GM18873 (cell line): ENCODE data around the gene RNF169.
"Not testable (repeated sequence)": the region's sequence is repeated elsewhere in the genome, so short reads cannot be mapped to it uniquely, and the experiment has no call there.

Experiments used
- ATAC-seq: cut with Tn5 transposase; IDR thresholded peaks from one replicate; pipeline ENCODE4 v1.9.1; 2021; ENCODE audit warnings: mild to moderate bottlenecking, moderate library complexity, moderate number of reproducible peaks; ENCODE audit not compliant: unreplicated experiment, low FRiP score

RNF169 gene

DNA sequence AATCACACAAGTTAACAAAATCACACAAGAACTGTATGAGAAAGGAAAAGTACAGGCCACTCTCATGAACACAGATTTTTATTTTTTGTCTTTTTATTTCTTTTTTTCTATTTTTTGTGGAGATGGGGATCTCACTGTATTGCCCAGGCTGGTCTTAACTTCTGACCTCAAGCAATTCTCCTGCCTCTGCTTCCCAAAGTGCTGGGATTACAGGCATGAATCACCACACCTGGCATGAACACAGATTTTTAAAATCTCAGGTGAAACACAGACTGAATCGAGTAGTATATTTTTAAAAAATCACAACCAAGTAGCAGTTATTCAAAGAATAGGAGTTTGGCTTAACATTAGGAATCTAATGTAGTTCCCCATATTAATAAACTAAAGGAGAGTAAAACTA is 18.3 kb downstream of the RNF169 start:
- no peak for ATAC-seq

DNA sequence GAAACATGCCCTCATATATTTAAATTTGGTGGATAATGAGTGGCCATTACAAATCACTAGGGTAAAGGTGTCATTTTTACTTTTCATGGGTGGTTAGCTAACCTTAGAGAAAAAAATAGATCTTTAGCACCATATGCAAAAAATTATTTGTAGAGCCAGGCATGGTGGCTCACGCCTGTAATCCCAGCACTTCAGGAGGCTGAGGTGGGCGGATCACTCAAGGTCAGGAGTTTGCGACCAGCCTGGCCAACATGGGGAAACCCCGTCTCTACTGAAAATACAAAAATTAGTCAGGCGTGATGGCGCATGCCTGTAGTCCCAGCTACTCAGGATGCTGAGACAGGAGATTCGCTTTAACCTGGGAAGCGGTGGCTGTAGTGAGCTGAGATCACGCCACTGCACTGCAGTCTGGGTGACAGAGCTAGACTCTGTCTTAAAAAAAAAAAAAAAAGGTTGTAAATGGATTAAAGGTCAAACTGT is 19.6 kb downstream of the RNF169 start:
- ATAC-seq = not testable (repeated sequence)

DNA sequence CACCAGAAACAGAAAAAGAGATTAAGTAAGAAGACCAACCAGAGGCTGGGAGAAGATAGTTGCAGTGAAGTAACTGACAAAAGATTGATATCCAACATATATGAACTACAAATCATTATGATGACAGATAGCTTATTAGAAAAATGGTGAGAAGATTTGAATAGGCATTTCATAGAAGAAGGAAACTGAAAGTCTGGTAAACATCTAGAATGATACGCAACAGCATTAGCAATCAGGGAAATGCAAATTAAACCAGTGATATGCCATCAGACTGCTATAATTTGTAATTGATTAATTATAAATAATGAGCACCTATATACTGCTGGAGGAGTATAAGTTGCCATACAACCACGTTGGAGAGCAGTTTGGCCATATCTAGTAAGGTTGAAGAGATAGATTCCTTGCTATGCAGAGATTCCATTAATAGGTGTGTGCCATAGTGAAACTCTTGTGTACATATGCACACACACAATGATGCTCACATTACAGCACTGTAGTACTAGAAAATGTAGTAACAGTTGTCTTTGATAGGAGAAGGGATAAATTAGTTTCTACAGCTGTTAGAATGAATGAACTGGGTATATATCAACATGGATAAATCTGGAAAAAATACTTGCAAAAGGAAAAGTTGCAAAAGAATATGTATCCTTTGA is 20.5 kb downstream of the RNF169 start:
- no peak for ATAC-seq

DNA sequence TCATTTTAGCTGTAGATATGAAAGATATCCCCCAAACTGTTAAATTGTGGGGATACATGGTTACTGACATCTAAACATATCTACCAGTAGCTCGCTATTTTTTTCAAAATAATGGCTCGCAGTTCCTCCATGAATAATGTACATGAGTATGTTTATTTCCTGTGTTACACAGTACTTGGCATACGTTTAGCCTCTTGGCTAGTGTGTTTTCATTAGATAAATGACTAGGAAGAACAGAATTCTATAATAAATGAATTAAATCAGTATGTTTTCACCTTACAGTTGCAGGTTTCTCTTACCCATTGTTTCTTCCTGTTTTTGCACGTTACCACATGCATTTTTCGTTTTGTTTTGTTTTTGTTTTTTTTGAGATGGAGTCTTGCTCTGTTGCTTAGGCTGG is 21.8 kb downstream of the RNF169 start:
- ATAC-seq = no peak

DNA sequence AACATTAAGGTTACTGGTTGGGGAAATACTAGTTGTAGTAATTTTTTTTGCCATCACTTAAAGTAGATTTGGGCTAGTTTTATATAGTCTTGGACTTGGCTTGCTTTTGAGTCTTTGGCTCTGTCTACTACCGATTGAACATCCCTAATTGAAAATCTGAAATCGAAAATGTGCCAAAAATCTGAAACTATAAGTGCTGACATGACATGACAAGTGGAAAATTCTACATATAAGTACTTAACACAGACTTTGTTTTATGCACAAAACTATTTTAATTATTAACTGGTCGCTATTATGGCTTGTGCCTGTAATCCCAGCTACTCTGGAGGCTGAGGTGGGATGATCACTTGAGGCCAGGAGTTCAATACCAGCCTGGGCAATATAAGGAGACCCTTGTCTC is 22.5 kb downstream of the RNF169 start:
- no peak for ATAC-seq

DNA sequence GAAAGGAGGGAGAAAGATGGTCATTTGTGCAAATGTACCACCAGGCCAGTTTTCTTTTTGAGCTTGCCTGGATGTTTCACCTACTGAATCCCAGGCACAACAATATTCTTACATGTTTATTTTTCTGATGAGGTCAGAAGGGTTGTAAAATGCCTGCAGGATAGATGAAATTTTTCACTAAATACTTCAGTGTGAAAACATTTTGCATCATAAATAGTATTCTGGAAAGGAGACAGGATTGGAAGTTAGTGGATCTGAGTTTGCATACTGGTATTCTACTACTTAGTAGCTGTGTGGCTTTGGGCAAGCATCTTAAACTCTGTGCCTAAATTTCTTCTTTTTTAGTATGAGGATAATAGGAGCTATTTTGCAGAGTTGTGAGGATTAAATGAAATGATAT is 24.8 kb downstream of the RNF169 start:
- ATAC-seq = no peak

DNA sequence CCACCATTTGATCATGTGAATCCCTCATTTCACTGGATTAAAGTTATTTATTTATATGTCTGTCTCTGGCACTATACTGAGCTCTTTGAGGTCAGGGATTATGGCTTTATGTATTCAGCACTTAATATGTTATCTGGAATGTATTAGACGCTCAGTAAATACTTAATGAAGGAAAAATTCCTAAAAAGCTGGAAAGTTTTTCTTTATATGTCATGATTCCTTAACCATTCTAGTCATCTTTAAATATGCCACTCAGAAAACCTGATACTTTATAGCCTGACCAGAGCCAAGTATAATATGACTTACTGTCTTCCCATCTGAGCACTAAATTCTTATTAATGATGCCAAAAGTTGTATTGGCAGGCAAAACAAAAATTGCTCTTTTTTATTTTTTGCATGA is 27.1 kb downstream of the RNF169 start:
- ATAC-seq = no peak

DNA sequence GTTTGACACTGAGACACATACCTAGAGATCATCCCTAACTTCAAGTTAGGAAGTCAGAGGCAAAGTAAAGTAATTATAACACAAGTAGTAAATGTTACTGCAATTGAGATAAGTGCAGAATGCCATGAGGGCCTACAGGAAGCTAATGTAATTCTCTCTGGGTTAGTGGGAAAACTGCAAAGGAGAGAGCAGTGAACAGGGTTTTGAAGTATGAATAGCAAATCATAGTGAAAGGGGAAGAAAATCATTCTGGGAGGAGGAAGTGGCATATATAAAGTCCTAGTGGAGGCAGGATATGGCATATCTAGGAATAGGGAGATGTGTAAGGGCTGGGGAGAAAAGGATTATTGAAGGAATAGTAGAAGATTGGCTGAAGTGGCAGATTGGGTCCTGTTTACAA is 27.9 kb downstream of the RNF169 start:
- no peak for ATAC-seq

DNA sequence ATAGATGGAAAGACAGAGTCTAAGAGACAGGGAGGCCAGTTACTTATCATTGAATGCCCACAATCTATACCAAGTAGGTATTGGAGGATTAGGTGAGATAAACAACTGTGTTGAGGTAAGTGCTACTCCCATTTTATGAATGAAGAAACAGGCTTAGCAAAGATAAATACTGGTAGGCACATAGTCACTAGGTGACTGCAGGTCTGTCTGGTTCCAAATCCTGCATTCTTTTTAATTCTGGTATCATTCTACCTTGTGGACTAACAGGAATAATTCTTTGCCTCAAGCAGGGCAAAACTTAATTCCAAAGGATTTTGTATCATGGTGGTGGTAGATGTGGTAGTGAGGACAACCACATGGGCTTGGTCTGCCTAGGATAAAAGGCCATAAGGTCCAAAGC is 28.4 kb downstream of the RNF169 start:
- no peak for ATAC-seq

DNA sequence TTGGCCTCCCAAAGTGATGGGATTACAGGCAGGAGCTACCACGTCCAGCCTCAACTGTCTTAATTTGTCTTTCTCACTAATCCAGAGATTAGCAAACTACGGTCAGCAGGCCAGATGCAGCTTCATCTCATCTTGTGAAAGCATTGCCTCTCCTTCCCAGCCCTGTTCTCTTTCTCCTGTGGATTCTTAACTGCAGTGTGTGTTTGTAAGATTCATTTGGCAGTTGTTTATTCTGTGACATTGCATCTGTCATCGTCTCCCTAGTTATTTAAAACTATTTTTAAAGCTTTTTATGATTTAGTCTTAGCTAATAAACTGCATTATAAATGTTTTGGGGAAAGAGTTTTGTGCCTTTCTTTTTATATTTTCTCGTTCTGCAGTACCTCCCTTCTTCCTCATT is 29.2 kb downstream of the RNF169 start:
- ATAC-seq = no peak

DNA sequence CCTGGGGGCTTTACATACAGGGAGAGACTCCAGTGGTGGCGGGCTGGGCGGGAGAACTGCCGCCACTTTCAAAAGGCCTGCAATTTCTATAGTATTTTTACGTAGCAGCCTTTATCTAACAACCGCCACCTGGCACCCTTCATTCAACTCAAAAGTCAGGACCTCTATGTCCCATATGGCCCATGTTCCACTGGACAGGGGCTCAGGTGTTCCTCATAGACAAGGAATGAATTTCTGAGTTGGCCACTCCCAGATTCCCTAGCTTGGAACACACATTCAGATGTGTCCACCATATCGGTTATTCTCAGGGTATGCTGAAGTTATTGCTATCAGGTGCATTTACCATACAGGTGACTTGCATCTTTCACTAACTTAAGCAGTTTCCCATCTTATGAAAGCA is 29.9 kb downstream of the RNF169 start:
- ATAC-seq = no peak

DNA sequence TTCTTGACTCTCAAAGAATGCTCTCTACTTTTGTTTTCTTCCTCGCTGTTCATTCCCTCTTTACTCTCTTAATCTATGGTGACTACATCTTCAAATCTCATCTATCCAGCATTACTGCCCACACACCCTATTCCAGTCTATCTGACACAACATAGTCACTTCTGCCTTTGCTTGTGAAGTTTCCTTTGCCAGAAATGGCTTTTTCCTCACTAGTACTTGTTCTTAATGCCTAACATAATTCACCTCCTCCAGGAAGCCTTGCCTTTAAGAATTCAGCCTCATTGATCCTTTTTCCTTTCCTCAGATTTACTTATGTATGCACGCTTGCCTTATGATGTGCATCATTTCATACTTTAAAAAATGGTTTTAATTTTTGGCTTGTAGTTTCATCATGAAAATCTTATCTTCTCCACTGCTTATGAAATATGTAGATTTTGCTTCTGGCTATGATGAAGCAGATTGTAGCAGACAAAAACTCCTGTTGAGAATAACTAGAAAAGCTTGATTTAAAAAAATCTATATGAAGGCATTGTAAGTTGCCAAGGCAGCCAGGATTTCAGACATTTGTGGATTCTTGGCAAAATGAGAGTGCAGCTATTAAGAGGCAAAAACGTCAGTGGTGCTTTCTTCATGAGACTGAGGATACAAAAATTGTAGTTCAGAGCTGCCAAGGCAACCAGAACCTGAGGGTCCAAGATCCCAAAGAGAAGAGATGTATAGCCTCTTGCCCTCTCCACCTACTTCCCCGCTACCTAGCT is 31.8 kb downstream of the RNF169 start:
- no peak for ATAC-seq

DNA sequence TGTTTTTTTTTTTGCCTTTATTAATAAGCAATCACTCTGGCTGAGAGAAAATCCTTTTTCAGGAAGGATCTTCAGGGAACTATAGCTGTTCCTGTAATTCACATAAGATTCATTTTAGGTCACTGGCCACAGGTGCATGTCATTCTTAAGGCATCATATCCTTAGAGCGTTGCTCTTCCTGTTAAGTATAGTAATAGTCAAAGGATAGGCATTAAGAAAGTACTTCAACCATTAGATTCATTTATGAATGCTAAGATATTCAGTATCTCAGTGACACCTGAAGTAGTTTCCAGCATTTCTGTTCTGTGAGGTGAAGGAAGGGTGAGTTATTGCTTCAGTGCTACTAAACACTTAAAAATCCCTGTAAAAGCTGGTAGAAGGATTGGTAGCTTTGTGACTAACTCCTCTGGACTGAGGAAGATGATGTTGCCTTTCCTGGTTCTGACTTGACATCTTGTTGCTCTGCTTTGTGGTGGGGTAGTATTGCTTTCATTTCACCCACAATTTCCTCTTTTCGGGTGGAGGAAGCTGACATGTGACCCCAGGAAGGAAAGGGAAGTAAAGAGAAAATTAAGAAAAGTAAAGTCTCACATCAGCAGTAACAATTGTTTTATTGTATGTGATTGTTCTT is 34.7 kb downstream of the RNF169 start:
- ATAC-seq = peak; percentile 63

DNA sequence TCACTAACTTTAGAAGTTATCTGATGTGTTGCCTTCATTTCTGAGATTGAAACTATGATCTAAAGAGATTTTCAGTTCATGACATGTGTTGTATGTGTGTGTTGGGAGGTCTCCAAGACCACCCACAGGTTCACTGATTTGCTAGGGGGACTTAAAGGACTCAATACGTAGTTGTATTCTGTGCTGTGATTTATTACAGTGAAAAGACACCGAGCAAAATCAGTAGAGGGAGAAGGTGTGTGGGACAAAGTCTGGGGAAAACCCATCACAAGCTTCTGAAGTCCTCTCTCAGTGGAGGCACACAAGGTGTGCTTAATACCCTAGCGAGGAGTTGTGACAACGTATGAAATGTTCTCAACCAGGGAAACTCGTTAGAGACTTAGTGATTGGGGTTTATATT is 35.6 kb downstream of the RNF169 start:
- no peak for ATAC-seq

DNA sequence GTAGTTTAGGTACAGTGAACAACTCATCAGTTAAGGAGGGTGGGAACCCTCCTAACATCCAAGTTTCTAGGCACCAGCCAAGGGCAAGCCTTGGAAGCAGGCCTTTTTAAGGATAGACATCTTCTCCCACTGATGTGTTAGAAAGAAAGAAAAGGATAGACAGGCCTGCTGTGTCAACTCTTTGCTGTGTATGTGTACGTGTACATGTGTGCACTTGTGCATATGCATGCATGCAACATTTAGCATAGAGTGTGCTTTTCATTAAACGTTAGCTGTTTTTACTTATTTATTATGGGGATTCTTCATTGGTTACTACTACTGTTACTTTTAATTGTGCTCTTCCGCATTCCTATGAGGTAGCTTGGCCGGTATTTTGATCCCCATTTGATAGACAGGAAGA is 36.1 kb downstream of the RNF169 start:
- no peak for ATAC-seq

DNA sequence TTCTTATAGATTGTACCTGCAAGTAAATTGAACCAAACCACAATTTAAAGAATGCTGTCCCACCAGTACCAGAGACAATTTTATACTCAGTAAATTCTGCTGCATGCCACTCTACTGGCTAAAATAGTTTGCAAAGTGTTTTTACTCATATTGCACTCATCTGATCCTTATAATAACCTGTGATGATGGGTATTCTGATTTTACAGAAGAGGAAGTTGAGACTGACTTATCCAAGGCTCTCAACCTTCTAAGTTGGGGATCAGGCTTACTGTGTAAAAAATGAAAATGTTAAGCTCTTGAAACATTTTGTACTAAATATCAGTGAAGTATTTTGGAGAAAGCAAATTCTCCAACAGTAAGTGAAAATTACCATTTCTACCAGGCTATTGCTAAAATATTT is 37.9 kb downstream of the RNF169 start:
- ATAC-seq = no peak

DNA sequence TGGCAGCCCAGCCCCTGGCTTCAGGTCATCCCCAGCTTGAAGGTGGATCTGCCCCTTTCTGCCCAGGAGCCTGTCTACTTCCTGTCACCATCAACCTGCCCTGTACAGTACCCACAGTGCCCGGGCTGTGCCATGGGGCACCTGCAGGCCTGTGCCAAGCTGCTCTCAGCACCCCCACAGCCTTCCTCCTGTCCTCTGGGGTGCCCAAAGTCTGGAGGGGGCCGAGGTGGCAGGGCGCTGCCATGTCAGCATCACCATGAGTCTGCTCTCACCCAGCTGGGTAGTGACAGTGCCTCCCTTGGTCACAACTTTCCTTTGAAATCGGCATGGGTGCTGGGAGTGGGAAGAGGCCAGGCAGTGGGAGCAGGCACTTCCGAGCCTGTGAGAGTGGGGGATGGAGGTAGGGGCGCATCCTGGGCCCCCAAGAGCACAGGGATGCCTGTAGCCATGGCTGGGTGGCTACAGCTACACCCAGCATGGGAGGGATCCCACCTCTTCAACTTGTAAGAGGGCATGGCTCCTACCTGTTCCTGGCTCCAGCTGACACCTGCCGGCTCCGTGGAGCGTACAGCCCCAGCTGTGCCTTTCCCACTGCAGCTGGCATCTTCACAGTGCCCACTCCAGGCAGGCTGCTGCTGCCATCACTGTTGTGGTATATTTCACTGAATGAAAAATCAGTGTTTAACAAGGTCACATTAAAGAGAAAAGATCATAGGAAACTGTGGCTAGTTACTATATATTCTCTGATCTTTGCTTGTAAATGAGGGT is 42.9 kb downstream of the RNF169 start:
- no peak for ATAC-seq

DNA sequence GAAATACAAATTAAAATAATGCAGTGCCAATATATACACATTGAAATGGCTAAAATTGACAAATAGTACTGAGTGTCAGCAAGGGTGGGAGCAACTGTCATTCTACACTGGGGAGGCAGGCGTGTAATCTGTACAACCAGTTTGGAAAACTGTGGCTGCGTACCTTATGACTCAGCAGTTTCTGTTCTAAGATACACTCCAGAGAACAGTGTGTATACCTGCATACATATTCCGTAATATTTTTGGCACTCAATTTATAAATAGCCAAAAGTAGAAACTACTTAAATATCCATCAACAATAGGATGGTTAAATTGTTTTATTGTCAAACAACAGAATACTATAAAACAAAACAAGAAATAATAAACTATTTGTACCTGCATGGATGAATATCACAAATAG is 57.6 kb downstream of the RNF169 start:
- ATAC-seq = no peak

DNA sequence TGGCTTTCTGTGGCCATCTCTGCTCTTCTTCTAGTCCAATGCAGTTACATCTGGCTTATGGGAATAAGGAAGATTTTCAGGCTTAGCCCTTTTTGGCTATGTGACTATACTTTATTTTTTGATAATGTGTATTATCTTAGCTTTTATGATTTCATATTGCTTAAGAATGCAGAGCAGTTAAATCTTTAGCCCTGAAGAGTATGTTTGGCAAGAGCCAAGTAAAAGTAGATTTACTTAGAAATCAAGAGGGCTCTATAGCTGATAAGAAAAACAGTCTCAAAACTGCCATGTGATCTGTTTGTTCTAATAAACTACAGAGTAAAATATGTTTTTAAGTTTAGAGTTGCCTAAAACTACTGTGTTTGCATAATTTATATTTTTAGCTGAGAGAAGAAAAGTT is 61.2 kb downstream of the RNF169 start:
- ATAC-seq = no peak

DNA sequence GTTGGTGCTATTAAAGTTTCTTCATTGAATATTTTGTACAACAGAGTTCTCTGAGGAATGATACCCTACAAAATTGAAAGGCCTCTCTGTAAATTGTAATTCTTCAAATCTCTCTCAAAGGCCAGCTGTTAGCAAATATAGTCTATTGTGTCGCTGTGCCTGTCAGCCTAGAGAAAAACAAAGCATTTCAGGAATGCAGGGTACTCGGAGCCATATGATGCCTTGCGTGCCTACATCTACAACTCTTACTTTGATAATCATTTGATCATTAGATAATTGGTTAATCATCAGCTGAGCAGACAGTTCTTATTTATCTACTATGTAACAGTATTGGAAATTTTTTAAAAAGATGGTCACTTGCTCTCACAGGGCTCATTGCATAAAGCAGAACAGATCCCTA is 67.3 kb downstream of the RNF169 start:
- ATAC-seq = no peak

DNA sequence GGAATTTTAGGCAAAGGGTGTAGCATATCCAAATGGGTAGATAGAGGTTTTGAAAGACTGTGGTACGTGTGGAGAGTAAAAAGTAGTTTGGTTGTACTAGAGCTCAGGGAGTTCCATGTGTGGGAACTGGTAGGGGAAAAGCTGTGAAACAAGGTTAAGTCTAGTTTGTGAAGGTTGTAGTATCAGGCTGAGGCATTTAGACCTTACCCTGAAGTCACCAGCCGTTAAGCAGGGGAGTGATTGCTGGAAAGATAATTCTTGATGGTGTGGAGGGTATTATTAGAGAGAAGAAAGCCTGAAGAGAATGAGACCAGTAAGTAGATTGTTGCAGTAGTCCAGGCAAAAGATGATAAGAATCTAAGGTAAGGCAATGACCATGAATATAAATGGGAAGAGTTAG is 68.0 kb downstream of the RNF169 start:
- no peak for ATAC-seq
